Measurements from ENCODE around the gene GLYAT. TPM values are rescaled to one million over a fixed set of nuclear protein-coding genes. Genes with fewer than 3 reads are reported as not detected.

The GLYAT gene, protein sequence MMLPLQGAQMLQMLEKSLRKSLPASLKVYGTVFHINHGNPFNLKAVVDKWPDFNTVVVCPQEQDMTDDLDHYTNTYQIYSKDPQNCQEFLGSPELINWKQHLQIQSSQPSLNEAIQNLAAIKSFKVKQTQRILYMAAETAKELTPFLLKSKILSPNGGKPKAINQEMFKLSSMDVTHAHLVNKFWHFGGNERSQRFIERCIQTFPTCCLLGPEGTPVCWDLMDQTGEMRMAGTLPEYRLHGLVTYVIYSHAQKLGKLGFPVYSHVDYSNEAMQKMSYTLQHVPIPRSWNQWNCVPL
- total RNA-seq (not detected), total RNA-seq (0 to 0.23 (median 0) reads per million in 172 experiments)
- 0.05 TPM for polyA plus RNA-seq (2013, experiment 1 of 2)
- polyA plus RNA-seq (2013, experiment 2 of 2) = not detected

DNA sequence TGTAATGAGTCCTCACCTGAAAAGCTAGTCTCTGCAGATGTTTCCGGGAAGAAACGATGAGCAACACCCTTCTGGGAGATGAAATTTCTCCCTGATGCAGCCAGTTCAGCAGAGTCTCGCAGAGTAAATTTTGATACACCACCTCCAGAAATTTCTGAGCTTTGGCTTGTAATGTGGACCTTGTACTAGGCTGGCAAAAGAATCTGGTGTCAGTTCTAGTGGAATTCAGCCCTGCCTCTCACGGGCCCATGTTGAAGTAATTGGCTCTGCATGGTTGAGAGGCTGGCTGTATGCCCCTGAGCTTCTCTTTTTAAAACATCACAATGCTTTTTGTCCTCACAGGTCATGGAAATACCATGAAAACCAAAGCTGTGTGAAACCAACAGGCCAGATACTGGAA is at the start of gene GLYAT:
Gene GLYAT (minus strand): TSS at position 125 of the 400 bp plus-strand sequence. CDS start 7,447 bp downstream, outside the sequence.
- ATAC-seq (ENCODE audit: poor library complexity) = no peak
- ChIA-PET POLR2A (interaction anchor here (1.1 kb wide), 1 partner anchor 17 kb away, joined by 3 read pairs; no protein-coding TSS in a partner anchor), CTCF (no interaction called here)
- Mint-ChIP-seq H3K27ac (no peak within 1 kb of the TSS), H3K27me3 (no peaks in the 10 kb centered on the region), H3K9me3 (peaks cover 2% of the 10 kb centered on the region), H3K4me1 (ENCODE audit: low read depth) (peaks cover 25% of the 10 kb centered on the region), H3K4me3 (no peak within 1 kb of the TSS), H3K36me3 (ENCODE audit: low read depth) (no peaks in the 10 kb centered on the region)
- Histone ChIP-seq H3K27ac (ENCODE audit: low read depth in 1 of 2, low read length in 2 of 2) (no peak within 1 kb of the TSS), H3K36me3 (ENCODE audit: insufficient read depth, low read length) (no peaks in the 10 kb centered on the region), H3K27me3 (ENCODE audit: control insufficient read depth in 1 of 2, insufficient read depth in 2 of 2, low read length in 2 of 2) (no peaks in the 10 kb centered on the region), H3K4me3 (ENCODE audit: low read length) (no peak within 1 kb of the TSS), H3K9me3 (ENCODE audit: control insufficient read depth in 1 of 2, insufficient read depth in 1 of 2, low read length in 2 of 2) (no peaks in the 10 kb centered on the region), H3K4me1 (ENCODE audit: insufficient read depth, low read length) (peaks cover 17% of the 10 kb centered on the region)
- TF ChIP-seq CTCF (IDR thresholded peaks at IDR 0.05) = no peak
- intact Hi-C loops (cut with DNase I, micrococcal nuclease) = no loop called here
- no peak for DNase-seq

DNA sequence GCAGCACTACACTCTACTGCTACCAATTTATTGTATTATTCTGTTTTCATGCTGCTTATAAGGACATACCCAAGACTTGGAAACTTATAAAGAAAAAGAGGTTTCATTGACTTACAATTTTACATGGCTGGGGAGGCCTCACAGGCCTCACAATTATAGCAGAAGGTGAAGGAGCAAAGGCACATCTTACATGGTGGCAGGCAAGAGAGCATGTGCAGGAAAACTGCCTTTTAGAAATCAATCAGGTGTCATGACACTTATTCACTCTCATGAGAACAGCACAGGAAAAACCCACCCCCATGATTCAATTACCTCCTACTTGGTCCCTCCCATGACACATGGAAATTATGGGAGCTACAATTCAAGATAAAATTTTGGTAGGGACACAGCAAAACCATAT is 49.6 kb upstream of the GLYAT start:
- no peak overlapping the region for H3K27ac Mint-ChIP-seq
- Histone ChIP-seq H3K27me3 (ENCODE audit: control insufficient read depth in 1 of 2, insufficient read depth in 2 of 2, low read length in 2 of 2) (no peaks in the 10 kb centered on the region), H3K4me3 (ENCODE audit: low read length) (no peak overlapping the region), H3K27ac (ENCODE audit: low read depth in 1 of 2, low read length in 2 of 2) (no peak overlapping the region), H3K36me3 (ENCODE audit: insufficient read depth, low read length) (no peaks in the 10 kb centered on the region), H3K4me1 (ENCODE audit: insufficient read depth, low read length) (no peaks in the 10 kb centered on the region), H3K9me3 (ENCODE audit: control insufficient read depth in 1 of 2, insufficient read depth in 1 of 2, low read length in 2 of 2) (peaks cover 0 to 4% of the 10 kb centered on the region in 2 experiments)
- intact Hi-C loops (cut with DNase I, micrococcal nuclease) = no loop called here
- CTCF ChIA-PET = no interaction called here
- no peaks in the 10 kb centered on the region for H3K27me3 Mint-ChIP-seq
- H3K36me3 Mint-ChIP-seq (ENCODE audit: low read depth) = no peaks in the 10 kb centered on the region
- no peaks in the 10 kb centered on the region for H3K4me1 Mint-ChIP-seq (ENCODE audit: low read depth)
- no peak for TF ChIP-seq CTCF (IDR thresholded peaks at IDR 0.05)
- H3K4me3 Mint-ChIP-seq = no peak overlapping the region
- ATAC-seq (ENCODE audit: poor library complexity) = no peak
- no peaks in the 10 kb centered on the region for H3K9me3 Mint-ChIP-seq
- POLR2A ChIA-PET = no interaction called here
- DNase-seq = no peak

GRCh38 chr11:58780578-58780977 is 48.8 kb upstream of the GLYAT start:
- H3K4me3 Mint-ChIP-seq = no peak overlapping the region
- no peak for DNase-seq
- TF ChIP-seq CTCF (IDR thresholded peaks at IDR 0.05) = no peak
- Histone ChIP-seq H3K4me3 (ENCODE audit: low read length) (no peak overlapping the region), H3K9me3 (ENCODE audit: control insufficient read depth in 1 of 2, insufficient read depth in 1 of 2, low read length in 2 of 2) (peaks cover 0 to 4% of the 10 kb centered on the region in 2 experiments), H3K36me3 (ENCODE audit: insufficient read depth, low read length) (no peaks in the 10 kb centered on the region), H3K27me3 (ENCODE audit: control insufficient read depth in 1 of 2, insufficient read depth in 2 of 2, low read length in 2 of 2) (no peaks in the 10 kb centered on the region), H3K27ac (ENCODE audit: low read depth in 1 of 2, low read length in 2 of 2) (no peak overlapping the region), H3K4me1 (ENCODE audit: insufficient read depth, low read length) (no peaks in the 10 kb centered on the region)
- H3K9me3 Mint-ChIP-seq = no peaks in the 10 kb centered on the region
- H3K36me3 Mint-ChIP-seq (ENCODE audit: low read depth) = no peaks in the 10 kb centered on the region
- CTCF ChIA-PET = no interaction called here
- POLR2A ChIA-PET = no interaction called here
- H3K27ac Mint-ChIP-seq = no peak overlapping the region
- H3K27me3 Mint-ChIP-seq = no peaks in the 10 kb centered on the region
- no peak for ATAC-seq (ENCODE audit: poor library complexity)
- intact Hi-C loops (cut with DNase I, micrococcal nuclease) = no loop called here
- H3K4me1 Mint-ChIP-seq (ENCODE audit: low read depth) = no peaks in the 10 kb centered on the region
